Kidney tubule cell (primary cell): Measurements from ENCODE around the gene STAT3.
"Not testable (repeated sequence)": the region's sequence is repeated elsewhere in the genome, so short reads cannot be mapped to it uniquely, and the experiment has no call there.

Experiments
- DNase-seq: peaks from one replicate; pipeline ENCODE4 v3.0.0-alpha.2; 2018; ENCODE audit warnings: low spot score

The STAT3 gene

DNA sequence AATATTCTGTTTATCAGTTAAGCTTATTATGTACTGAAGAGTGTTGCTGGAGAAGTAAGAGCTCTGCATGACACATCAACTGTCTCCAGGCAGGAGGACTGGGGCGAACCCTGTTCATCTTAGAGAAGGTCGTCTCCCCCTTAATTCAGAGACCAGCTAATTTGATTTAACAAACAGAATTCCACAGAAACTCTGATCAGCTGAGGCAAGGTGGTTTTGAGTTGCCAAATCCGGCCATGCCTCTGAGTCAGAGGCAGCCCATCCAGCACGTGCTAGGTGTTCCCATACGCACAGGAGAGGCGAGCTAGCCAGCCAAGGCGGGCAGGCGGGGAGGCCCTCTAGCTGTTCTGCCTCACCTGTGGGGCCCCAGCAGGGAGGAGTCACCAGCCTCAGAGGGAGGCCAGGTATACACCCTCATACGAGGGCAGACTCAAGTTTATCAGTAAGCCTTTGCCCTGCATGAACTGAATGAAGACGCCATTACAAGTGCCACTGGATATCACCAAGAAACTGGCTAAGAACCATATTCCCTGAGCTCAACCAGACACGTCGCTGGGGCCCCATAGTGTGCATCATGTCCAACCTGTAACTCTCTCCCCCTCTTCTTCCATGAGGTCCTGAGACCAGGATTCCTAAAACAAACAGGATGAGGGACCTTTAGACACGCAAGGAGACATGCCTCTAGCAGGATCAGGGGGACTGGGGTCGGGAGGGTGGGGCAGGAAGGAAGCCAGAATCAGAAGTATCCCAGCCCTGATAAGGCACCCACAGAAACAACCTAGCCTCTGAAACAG is 74.3 kb downstream of the STAT3 start:
- DNase-seq, result peak; percentile 43

DNA sequence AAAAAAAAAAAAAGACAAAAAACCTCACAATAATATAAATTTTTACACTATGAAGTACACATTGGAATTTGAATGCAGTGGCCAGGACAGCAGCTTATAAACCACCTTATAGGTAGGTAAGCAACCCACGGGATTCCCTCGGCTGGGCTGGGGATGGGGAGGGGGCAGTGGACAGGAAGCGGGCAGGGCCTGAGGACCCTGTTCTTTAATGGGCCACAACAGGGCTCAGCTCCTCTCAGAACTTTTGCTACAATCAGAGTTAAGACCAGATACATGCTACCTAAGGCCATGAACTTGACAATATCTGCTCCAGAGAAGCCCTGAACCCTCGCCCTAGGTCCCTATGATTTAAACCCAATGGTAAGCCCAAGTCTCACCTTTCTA is 74.9 kb downstream of the STAT3 start:
- DNase-seq, result no peak

DNA sequence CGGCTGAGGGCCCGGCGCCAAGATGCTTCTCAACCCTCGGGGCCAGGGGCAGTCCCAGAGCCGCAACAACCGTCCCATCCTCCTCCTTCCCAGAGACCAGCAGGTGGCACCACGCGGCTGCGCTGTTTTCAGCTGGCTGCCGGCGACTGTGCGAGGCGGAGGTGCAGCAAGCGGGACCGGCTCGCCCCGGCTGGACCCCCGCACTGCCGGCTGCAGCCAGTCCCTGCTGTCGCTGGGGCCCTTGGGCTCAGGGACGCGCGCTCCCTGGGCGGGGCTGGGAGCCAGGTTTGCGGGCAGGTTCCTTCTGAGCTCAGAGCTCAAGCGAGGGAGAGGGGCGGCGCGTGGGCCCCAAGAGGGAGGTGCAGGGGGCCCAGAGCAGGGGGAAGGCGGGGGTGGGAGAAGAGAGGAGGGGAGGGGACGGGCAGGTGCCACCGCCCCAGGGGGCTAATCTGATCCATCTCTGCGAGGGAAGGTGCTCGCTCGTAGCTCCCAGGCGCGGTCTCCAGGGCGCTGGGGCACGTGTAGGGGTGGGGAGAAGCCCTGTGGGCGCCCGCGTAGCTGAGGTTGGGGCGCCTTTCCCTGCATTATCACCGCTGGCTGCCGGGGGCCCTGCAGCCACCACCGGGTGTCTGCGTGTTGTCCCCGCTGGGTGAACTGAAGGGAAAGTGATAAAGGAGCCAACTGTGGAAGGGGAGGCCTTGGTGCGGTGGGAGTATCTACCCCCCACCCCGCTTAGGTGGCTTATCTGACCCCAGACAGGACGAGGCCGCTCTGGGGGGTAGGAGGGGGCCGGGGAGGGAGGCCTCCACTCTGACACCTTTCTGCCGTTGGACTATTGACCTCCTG is 75.7 kb downstream of the STAT3 start:
- peak; percentile 81 for DNase-seq

DNA sequence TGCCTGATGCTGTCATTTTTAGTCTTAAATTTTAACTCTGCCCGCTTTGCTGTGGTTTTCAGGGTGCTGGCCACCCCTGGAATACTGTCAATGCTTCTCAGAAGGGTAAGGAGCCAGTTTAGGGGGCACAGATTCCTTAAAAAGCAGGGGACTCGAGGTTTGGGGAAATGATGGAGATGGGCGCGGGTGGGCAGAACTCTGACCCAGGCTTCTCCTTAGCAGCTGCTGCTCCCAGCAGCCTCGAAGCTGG is 76.3 kb downstream of the STAT3 start:
- no peak for DNase-seq

DNA sequence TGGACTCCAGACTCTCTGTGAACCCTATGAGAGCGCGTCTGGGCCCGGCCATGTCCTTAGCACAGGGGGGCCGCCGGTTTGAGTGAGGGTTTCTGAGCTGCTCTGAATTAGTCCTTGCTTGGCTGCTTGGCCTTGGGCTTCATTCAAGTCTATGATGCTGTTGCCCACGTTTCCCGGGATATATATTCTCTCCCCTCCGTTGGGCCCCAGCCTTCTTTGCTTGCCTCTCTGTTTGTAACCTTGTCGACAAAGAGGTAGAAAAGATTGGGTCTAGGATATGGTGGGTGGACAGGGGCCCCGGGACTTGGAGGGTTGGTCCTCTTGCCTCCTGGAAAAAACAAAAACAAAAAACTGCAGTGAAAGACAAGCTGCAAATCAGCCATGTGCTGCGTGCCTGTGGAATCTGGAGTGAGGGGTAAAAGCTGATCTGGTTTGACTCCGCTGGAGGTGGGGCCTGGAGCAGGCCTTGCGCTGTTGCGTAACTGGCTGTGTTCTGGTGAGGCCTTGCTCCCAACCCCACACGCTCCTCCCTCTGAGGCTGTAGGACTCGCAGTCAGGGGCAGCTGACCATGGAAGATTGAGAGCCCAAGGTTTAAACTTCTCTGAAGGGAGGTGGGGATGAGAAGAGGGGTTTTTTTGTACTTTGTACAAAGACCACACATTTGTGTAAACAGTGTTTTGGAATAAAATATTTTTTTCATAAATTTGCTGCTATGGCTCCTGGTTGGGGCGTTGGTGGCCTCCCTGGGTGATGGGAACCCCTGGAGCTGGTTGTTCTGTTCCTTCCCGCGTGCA is 76.8 kb downstream of the STAT3 start:
- DNase-seq, result peak; percentile 80

DNA sequence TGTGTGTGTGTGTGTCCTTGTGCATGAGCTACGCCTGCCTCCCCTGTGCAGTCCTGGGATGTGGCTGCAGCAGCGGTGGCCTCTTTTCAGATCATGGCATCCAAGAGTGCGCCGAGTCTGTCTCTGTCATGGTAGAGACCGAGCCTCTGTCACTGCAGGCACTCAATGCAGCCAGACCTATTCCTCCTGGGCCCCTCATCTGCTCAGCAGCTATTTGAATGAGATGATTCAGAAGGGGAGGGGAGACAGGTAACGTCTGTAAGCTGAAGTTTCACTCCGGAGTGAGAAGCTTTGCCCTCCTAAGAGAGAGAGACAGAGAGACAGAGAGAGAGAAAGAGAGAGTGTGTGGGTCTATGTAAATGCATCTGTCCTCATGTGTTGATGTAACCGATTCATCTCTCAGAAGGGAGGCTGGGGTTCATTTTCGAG is 77.4 kb downstream of the STAT3 start:
- DNase-seq, result no peak

DNA sequence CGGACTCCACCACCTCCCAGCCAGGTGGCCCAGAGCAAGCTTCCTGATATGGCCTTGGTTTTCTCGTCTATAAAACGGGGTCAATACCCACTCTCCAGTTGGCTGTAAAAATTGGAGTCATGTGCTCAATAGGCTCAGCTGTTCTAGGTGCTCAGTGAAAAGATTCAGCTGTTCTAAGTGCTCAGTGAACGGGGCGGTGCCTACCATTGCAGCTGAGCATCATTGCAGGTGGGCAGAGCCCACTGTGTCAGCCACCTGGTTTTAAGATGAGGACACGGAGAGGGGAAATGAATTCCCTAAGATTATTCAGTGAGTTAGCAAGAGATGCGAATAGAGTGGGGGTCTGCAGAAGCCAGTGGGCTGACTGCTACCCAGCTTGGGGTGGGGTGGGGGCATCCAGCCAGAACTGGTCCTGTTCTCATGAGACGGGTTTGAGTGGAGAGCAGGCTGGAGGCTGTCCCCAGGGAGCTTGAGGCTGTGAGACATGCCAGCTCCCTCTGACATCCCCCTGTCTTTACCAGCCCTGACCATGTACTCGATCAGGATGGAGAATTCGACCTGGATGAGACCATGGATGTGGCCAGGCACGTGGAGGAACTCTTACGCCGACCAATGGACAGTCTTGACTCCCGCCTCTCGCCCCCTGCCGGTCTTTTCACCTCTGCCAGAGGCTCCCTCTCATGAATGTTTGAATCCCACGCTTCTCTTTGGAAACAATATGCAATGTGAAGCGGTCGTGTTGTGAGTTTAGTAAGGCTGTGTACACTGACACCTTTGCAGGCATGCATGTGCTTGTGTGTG is 78.1 kb downstream of the STAT3 start:
- DNase-seq, result no peak

DNA sequence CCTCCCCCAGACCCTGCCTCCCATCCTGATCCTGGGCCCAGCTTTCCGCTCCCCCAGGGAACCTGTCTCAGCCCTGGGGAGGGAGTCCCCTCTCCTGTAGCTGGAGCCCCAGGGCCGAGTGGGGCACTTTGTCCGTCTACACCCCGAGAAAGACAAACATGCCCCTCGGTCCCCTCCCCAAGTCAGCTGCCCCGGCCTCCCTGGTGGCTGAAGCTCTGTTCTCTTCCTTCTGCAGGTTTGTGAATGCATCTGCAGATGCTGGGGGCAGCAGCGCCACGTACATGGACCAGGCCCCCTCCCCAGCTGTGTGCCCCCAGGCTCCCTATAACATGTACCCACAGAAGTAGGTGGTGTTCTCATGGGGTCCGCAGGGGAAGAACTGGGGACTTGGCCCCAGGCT is 79.1 kb downstream of the STAT3 start:
- no peak for DNase-seq

DNA sequence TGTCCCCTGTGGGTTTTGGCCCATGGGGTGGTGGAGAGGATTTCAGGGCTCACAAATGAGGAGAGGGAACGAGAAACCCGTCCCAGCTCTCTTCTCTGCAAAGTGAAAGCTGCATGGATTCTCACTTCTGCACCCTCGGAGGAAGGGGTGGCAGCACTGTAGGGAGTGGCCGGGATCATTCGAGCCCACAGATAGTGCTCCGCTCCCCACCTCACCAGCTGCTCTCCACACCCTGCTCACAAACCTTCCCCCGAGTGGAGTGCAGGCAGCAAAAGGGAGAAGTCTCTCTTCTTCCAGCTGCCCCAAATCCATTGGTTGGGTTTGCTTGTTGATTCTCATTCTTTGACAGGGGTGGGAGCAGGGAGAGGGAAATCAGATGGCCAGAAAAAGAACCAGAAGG is 79.8 kb downstream of the STAT3 start:
- DNase-seq, result no peak

DNA sequence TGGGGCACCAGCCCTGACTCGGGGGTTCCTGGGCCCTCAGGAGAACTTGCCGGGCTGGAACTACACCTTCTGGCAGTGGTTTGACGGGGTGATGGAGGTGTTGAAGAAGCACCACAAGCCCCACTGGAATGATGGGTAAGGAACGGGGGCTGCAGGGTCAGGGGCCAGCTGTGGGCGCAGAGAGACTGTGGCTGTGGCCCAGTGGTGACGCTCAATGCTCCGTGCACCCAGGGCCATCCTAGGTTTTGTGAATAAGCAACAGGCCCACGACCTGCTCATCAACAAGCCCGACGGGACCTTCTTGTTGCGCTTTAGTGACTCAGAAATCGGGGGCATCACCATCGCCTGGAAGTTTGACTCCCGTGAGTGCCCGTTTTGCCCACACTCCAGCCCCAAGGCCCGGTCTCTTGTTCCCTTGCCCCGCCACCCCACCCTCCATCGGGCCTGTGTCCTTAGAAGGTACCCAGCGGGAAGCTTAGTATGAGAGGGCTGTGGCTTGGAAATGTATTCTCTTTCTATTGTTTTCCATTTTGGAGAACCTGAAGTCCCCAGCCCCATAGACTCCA is 80.8 kb downstream of the STAT3 start:
- no peak for DNase-seq

DNA sequence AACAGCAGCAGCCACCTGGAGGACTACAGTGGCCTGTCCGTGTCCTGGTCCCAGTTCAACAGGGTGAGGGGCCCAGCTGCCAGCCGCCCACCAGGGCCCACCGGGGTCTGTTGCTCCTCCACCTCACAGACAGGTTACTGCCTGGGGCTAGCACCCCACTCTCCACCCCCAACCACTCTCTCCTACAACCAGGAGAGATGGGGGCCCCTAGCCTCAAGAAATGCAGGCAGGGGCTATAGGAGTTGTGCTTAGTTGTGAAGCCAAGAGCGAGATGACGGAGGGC is 81.9 kb downstream of the STAT3 start:
- DNase-seq, result no peak

DNA sequence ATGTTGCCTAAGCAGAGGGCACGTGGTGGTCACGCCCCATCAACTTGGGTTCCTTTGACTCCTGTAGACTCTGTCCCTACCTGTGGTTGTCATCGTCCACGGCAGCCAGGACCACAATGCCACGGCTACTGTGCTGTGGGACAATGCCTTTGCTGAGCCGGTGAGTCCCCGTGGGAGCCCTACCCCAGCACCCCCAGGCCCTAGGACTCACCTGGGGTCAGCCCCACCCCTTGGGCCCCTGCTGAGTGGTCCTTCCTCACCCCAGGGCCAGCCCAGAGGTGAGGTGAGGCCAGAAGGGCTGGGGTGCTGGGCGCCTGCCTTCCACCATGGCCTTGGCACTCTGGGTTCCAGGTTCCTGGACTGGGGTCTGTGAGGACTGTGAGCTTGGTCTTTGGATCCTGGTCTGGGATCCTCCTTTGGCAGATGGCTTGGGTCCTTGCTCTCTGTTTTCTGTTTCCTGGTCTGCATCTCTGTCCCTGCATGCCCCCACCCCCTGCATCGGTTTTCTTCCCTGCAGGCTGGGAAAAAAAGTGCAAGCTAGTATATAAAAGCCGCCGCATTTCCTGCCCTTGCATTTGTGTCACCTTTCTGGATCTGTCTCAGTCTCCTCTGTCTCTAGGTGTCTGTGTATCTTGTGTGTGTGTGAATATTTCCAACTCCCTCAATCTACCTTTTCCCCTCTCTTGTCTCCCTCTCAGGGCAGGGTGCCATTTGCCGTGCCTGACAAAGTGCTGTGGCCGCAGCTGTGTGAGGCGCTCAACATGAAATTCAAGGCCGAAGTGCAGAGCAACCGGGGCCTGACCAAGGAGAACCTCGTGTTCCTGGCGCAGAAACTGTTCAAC is 82.5 kb downstream of the STAT3 start:
- no peak for DNase-seq

DNA sequence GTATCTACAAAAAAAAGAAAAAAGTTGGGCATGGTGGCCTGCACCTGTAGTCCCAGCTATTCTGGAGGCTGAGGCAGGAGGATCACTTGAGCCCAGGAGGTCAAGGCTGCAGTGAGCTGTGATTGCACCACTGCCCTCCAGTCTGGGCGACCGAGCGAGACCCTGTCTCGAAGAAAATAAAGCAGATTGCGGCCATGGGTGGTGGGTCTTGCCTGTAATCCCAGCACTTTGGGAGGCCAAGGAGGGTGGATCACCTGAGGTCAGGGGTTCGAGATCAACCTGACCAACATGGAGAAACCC is 83.3 kb downstream of the STAT3 start:
- DNase-seq, result not testable (repeated sequence)

DNA sequence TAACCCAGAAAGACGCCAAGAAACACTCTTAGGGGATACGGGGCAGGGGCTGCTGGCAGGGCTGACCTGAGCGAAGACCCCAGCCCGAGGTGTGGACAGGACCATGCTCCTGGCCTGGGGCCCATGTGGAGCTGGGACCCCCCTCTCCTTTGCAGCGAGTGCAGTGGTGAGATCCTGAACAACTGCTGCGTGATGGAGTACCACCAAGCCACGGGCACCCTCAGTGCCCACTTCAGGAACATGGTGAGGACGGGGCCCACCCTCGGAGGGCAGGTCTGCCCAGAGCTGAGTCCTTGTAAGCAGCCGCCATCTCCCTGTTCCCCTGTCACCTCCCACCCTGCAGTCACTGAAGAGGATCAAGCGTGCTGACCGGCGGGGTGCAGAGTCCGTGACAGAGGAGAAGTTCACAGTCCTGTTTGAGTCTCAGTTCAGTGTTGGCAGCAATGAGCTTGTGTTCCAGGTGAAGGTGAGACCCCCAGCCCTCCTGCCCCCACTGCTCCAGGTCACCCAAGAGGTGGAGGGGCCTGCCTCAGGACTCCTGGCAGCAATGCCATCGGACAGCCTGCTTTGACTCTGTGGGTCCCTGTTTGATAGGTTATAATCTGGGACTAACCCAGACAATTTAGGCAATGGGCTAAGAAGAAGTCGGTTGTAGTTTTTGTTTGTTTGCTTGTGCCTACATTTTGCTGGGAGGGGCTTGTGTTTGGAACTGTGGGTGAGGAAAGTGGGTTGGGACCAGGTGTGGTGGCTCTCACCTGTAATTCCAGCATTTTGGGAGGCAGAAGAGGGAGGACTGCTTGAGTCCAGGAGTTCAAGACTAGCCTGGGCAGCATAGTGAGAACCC is 83.8 kb downstream of the STAT3 start:
- no peak for DNase-seq

DNA sequence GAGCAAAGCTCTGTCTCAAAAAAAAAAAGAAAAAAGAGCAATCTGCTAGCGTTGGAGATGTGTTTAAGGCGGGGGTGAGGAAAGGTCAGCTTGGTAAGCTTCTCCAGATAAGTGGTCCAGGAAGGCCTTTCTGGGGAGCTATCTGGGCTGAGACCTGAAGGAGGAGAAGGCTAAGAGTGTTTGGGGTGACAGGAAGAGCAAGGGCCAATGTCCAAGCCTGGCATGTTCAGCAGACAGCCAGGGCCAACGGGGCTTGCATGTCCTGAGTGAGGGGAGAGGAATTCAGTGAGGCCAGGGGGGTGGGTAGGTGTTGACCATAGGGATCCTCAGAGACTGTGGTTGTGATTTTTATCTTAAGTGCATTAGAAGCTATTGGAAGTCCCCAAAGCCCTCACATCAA is 84.5 kb downstream of the STAT3 start:
- no peak for DNase-seq

DNA sequence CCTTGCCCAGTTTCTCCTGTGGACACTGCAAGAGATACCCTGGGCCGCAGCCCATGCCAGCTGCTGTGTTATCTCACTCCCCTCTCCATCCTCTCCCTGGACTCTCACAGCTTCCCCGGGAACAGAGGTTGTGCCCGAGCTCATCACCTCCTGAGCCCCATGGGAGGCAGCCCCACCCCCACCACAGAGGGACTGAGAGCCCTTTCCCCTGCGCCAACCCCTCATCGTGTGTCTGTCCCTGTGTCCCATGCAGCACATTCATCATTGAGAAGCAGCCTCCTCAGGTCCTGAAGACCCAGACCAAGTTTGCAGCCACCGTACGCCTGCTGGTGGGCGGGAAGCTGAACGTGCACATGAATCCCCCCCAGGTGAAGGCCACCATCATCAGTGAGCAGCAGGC is 87.2 kb downstream of the STAT3 start:
- DNase-seq, result no peak

DNA sequence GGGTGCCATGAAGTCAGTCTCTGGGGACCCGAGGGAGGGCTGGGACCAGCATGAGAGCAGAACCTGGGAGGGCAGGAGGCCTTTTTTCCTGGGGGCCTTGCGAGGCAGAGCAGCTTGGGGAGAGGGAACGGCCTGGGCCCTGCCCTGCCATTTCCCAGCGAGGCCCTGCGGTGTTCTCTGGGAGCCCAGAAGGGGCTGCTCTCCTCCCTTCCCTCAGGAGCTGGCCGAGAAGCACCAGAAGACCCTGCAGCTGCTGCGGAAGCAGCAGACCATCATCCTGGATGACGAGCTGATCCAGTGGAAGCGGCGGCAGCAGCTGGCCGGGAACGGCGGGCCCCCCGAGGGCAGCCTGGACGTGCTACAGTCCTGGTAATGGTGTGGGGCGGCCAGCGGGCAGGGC is 88.3 kb downstream of the STAT3 start:
- DNase-seq, result not testable (repeated sequence)

DNA sequence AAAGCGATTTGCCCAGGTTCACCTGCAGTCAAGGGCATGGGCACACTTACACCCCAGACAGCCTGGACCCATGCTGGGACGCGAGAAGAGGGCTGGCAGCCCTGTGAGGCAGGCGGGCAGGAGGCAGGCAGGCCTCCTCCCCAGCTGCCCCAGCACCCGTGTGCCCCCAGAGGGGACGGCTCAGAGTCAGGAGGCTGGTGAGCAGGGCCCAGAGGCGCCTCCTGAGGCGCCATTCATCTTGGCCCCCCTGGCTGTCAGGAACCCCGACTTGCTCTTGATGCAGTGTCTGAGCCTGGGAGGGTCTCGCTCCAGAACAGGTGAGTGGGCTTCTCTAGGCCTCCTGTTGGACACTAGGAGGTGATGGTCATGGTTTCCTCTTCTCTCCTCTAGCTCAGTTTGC is 88.9 kb downstream of the STAT3 start:
- DNase-seq, result not testable (repeated sequence)

DNA sequence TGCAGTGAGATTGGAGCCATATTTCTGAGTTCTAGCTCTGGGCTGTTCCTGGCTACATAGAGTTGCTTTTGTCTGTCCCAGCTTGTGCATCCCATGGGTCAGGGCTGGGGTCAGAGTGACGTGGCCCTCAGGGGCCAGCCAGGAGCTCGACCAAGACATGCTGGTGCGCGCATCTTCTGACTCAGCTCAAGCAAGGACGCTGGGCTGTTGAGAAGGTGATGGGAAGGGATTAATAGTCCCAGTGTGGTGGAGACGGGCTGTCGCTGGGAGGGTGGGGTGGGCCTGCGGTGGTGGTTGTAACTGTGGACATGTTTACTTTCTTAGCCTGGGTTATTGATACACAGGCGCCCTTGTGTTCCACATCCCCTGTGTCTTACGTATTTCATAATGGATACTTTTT is 90.5 kb downstream of the STAT3 start:
- not testable (repeated sequence) for DNase-seq

DNA sequence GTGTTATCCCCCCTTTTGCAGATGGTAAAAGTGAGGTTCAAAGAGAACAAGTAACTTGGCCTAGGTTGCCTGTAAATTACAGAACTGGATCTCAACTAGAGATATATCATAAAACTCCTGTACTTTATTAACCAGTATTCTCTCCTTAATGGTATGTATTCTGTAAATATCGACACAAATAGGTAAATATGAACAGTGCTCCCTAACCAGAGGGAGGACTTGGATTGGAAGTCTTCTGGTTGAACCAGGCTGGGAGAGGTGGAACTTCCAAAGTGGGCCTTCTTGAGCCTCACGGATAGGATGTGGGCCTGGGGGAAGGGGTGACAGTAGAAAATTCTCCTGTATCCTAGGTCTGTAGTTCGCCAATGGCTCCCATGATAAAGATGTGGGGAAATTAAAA is 92.2 kb downstream of the STAT3 start:
- DNase-seq, result no peak
